ENCODE data around the gene TMEM52B.
"Not testable (repeated sequence)": the region's sequence is repeated elsewhere in the genome, so short reads cannot be mapped to it uniquely, and the experiment has no call there.

Gene TMEM52B

DNA sequence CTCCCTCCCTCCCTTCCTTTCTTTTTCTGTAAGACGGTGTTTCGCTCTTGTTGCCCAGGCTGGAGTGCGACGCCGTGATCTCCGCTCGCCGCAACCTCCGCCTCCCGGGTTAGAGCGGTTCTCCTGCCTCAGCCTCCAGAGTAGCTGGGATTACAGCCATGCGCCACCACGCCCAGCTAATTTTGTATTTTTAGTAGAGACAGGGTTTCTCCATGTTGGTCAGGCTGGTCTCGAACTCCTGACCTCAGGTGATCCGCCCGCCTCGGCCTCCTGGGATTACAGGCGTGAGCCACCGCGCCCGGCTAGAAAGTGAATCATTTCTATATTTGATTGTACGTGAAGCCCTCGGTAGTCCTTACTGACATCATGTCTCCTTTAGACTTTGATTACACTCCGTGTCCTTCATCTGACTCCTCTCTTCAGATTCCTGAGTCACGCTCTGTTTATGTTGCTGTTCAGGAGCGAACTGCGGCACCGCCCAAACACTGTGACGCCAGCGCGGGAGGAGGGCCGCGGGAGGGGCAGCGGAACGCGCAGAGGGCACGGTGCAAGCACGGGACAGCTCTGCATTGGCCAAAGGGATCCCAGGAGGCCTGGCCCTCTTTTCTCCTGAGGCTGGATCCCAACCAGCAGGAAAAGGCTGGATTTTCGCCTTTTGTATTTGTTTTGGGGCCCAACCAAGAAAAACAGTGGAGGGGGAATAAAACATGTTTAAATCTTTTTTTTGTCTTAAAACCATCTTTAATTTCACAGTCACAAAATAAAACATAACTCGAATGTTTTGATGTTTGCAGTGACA is 33.3 kb downstream of the TMEM52B start:
- DNase-seq (ENCODE audit: low spot score), result peak; percentile 88

DNA sequence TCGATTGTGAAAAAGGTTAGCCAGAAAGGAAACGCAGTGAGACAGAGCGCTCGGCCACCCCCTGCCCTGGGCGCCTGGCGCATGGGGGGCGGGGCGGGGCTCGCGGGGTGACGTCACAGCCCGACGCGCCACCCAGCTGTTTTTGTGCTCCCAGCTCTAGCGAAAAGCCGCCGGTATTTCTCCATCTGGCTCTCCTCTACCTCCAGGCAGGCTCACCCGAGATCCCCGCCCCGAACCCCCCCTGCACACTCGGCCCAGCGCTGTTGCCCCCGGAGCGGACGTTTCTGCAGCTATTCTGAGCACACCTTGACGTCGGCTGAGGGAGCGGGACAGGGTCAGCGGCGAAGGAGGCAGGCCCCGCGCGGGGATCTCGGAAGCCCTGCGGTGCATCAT is 33.9 kb downstream of the TMEM52B start, which contains the start of gene GABARAPL1:
GABARAPL1 (plus strand) TSS at position 139 of the 393 bp plus-strand sequence; CDS start at position 392, 253 bp downstream.
- DNase-seq (ENCODE audit: low spot score), result peak; percentile 79

DNA sequence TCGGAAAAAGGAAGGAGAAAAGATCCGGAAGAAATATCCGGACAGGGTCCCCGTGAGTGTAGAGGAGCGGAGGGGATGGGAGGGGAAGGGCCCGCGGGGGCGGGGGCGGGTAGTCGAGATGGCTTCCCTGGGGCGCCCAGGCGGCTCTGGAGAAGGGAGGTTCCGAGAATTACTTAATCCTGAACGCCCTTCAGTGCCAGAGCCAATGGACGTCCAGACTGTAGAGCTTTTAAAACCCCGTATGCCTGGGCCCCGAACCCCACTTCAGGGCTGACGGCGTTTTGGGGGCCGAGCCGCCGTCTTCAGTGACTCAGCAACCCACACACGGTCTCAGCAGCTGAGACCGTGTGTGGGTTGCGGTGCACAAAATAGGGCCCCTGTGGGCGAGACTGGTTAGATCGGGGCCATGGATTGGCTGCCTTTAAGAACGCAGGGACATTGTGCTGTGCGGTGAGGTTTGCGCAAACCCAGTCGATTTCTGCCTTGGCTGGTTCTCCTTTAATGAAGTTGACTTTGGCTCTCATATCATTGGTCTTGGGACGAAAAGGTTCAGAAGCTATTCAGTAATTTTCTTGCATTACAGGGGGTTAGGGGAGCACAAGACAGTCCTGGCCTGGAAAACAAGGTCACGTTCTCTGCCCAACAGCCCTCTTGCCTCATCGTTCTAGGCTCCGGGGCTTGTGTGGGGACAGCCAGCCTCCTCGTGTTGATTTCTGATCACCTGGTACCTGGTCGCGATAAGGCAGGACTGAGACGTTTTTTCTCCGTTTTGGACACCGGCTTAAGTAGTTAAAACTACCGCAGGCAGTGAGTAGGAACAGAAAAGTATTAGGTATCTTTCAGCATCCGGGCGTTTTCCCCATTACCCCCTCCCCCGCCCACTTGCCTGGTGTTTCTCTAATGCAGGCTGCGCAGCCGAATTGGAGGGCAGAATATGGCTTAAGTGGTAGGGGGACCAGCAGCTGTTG is 34.6 kb downstream of the TMEM52B start:
- DNase-seq (ENCODE audit: low spot score), result peak; percentile 79

DNA sequence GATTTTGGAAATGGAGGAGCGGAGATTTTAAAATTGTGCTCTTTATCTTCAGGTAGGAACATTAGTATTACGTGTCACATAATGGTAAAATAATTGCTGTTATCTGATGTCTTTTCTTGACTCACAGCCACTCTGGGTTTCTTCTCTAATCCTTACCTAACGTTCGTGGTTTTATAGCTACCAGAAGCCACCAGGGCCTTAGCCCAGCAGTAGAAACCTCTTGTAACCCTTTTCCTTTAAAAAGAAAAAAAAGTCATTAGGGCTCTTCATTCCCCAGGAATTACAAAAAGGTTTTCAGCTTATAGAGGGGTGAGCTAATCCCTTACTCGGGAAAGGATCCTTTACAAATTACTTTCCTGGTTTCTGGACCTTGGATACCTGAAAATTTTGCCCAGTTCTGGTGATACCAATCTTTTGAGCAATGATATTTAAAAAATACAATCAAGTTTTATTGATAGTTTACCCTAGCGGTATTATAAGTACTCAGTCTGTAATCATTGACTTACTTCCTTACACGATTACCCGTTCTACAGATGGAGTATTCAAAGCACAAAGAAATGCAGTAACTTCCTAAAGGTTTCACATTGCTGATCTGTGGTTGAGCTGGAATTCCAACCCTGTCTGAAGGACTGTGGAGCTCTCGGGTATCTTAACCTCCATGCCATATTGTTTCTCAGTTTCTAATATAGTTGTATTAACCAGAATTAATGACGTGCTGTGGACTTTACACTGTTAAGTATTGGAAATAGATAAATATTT is 35.5 kb downstream of the TMEM52B start:
- DNase-seq (ENCODE audit: low spot score), result peak; percentile 26

DNA sequence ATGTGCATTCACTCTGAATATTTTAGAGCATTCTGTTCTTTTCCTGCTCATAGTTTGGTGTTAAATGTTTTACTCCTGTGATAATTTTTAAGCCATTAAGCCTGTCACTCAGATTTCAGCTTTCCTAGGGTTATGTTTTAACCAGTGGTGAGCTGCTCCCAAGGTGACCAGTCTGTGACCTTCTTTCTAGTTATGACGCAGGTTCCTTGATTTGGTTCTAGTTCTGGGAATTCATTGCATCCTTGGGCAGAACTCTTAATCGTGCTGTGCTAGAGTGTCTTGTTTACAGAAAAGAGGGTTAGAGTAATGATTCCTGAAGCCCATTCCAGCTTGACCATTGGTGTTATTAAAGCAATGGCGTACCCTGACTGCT is 36.0 kb downstream of the TMEM52B start:
- DNase-seq (ENCODE audit: low spot score), result no peak

DNA sequence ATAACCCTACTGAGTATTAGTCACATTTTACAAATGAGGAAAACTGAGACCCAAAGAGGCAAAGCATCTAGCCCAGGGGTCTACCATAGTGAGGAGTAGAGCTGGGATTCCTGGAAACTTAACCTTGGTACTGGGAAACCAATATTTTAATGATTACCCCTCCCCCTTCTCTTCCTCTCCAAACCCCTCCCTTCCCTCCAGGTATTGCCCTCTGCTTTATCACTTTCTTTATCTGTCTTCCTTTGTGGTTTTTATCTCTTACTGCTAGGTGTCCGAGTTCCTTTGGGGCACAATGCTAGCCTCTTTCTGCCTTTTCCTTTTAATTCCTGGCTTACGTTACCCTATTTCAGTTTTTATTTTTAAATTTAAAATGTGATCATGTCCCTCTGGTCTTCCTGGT is 36.6 kb downstream of the TMEM52B start:
- peak; percentile 42 for DNase-seq (ENCODE audit: low spot score)

DNA sequence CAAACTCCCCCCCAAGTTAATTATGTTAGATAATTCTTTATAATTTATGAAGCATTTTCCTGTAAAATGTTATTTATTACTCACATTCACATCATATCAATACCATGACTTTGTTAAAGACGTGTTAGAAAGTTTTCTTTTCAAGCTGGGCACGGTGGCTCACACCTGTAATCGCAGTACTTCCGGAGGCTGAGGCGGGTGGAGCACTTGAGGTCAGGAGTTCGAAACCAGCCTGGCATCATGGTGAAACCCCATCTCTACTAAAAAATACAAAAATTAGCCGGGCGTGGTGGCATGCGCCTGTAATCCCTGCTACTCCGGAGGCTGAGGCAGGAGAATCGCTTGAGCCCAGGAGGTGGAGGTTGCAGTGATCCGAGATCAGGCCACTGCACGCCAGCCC is 37.1 kb downstream of the TMEM52B start:
- DNase-seq (ENCODE audit: low spot score), result peak; percentile 38

DNA sequence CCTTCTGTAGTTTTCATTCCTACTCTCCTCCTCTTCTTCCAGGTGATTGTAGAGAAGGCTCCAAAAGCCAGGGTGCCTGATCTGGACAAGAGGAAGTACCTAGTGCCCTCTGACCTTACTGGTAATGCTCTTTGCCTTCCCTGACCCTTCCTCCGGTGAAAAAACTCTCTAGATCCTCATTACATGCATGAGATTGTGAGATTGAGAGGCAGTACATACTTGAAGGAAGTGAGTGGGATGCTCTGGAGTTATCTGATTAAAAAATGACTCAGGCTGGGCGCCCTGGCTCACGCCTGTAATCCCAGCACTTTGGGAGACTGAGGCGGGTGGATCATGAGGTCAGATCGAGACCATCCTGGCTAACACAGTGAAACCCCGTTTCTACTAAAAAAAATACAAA is 39.2 kb downstream of the TMEM52B start:
- DNase-seq (ENCODE audit: low spot score), result no peak

DNA sequence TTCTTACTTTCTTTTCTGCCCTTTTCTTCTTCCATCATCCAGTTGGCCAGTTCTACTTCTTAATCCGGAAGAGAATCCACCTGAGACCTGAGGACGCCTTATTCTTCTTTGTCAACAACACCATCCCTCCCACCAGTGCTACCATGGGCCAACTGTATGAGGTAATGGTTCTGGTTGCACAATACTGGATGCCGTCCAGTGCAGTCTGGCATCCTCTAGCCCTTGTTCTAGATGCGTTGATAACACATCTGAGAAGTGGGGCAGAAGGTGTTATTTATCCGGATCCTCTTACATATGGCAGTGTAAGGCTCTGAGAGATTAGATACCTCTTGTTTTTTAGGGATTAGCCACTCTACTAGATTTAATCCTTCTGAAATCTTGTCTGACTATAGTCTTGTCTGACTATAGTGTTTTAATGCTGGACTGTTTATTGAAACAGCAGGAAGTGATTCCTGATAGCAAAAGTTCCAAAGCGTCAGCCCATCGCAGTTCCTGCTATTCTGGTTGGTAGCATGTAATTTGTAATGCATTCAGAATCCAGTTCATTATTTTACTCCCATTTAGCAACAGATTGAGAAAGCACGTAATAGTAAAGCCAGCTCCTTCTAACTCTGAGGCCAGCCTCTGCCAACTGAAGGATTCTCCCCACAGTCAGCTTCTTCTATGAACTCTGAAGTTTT is 41.7 kb downstream of the TMEM52B start:
- DNase-seq (ENCODE audit: low spot score), result no peak

DNA sequence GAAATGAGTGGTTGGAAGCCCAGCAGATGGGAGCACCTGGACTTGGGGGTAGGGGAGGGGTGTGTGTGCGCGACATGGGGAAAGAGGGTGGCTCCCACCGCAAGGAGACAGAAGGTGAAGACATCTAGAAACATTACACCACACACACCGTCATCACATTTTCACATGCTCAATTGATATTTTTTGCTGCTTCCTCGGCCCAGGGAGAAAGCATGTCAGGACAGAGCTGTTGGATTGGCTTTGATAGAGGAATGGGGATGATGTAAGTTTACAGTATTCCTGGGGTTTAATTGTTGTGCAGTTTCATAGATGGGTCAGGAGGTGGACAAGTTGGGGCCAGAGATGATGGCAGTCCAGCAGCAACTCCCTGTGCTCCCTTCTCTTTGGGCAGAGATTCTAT is 43.0 kb downstream of the TMEM52B start:
- DNase-seq (ENCODE audit: low spot score), result no peak

DNA sequence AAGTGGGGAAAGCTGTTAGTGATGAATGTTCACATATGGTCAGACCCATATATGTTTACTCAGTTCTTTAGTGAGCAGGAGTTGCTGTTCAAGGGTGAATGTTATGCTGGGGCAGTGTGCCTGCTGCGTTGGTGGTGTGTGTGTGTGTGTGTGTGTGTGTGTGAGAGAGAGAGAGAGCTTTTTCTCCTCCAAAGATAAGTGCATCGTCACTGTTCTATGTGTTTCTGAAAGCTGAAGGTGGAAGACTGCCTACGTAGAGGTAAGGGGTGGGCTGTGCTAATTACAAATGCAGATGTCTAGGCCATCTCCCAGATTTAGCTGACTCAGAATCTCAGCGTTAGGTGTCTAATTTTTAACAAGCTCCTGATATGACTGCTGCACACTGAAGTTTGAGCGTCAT is 44.4 kb downstream of the TMEM52B start:
- DNase-seq (ENCODE audit: low spot score), result no peak

DNA sequence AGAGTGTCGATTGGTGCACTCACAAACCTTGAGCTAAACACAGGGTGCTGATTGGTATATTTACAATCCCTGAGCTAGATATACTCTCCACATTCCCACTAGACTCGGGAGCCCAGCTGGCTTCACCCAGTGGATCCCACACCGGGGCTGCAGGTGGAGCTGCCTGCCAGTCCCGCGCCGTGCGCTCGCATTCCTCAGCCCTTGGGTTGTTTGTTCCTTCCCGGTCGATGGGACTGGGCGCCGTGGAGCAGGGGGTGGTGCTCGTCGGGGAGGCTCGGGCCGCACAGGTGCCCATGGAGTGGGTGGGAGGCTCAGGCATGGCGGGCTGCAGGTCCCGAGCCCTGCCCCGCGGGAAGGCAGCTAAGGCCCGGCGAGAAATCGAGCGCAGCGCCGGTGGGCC is 46.6 kb downstream of the TMEM52B start:
- not testable (repeated sequence) for DNase-seq (ENCODE audit: low spot score)

DNA sequence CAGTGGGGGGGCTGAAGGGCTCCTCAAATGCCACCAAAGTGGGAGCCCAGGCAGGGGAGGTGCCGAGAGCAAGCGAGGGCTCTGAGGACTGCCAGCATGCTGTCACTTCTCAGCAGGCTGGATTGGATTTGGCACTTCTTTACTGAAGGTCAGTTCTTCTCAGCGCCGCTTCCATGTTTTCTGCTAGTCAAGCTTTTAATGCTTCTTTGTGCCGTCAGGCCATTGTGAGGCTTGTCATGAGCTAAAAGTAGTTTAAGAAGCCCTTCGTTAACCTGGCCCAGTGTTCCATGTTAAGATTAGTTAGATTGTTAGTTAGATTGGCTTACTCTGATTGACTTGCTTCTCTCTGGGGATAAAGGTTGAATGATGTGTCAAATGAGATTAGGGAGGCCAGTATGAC is 47.3 kb downstream of the TMEM52B start:
- DNase-seq (ENCODE audit: low spot score), result no peak

DNA sequence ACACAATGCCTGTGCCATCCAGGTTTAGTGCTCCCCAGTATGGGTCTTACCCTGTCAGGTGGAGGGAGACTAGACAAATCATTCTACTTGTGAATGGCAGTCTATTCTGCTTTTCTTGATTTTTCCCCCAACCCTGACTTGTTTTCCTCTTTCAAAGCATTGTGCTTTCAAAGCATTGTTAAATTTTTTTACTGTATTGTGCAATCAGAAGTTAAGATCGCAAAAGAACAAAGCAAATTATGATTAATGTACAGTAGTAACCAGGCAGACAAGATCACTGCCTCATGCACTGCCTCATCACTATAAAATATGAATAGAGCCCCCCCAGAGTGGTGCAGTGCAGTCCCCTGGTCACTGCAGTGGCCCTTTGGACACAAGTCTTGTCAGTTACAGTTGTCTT is 47.9 kb downstream of the TMEM52B start:
- no peak for DNase-seq (ENCODE audit: low spot score)

DNA sequence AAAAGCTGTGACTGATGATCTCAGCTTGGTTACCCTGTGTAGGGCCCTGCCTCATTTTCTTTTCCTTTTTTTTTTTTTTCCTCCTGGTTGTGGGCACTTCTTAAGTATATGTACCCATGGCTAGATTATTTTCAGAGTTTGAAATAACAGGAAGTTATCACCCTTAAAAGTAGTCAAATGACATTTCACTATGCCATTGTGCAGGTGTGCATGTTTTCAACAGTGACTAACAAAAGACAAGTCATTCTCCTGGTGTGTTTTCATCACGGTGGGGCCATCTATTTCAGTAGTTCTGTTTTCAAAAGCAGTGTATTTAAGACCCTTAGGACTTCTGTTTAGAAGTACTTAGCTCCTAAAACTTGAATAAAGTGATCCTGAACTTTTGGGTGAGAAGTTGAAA is 48.8 kb downstream of the TMEM52B start:
- DNase-seq (ENCODE audit: low spot score), result no peak

DNA sequence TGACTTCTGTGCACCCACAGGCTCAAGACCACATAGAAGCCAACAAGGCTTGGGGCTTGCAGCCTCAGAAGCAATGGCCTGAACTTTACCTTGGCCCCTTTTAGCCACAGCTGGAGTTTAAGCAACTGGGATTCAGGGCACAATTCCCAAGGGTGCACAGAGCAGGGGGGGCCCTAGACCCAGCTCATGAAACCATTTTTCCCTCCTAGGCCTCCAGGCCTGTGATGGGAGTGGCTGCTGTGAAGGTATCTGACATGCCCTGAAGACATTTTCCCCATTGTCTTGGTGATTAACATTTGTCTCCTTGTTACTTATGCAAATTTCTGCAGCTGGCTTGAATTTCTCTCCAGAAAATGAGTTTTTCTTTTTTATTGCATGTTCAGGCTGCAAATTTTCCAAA is 55.7 kb downstream of the TMEM52B start:
- no peak for DNase-seq (ENCODE audit: low spot score)

DNA sequence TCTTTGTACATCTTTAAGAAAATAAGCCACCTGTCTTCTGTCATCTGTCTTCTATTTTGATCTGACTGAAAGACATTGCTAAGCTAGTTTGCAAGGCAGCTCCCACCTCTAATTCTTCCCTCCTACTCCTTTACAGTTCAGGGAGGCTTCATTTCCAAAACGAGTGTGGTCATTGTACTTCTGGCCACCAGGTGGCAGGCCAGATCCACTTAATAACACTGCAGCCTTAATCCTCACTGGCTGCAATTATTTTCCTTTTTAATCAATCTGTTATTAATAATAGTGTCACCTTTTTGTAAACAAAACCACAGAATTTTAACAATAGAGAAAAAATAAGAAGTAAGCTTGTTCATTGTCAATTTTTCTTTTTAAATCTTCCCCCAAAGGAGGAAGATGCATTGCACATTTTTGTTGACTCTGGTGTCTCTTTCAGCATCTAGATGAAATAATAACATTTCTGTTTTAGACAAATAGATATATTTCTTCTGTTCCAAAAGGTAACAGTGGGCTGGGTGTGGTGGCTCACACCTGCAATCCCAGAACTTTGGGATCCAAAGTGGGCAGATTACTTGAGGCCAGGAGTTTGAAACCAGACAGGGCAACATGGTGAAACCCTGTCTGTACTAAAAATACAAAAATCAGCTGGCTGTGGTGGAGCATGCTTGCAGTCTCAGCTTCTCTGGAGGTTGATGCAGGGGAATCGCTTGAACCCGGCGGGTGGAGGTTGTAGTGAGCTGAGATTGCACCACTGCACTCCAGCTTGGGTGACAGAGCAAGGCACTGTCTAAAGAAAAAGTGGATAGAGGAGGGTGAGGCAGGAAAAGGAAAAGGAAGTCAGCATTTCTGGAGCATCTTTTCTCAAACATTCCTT is 57.2 kb downstream of the TMEM52B start:
- peak; percentile 53 for DNase-seq (ENCODE audit: low spot score)

DNA sequence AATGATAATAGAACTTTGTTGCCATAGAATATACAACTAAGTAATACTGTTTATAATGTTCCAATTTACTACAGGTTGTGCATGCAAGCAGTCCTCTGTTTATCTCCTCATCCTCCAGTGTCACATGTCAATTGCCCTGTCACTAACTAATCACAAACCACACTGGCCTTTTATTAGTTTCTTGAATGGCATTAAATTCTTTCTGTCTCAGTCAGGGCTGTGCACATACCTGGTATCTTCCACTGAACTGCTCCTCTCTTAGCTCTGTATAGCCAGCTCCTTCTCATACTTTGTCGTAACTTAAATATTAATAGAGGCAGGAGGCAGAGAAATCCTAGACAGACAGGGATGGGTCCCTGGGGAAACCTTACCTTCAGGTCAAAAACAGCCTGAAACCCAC is 57.9 kb downstream of the TMEM52B start:
- DNase-seq (ENCODE audit: low spot score), result no peak

DNA sequence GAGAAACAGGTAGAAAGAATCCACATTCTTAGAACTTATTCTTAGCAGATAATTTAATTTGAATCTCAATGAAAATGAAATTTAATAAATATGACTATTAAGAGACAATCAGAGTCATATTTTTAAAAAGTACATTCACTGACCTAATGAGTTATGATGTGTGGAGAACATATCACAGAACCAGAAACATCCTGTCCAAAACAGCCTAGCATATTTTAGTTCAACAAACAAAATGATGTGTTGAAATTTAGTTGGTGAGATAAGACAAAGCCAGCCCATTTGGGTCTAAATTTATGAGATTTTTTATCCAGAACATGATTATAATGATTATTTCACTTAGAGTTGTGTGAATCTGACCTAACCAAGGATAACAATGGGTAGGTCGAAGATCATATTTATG is 59.7 kb downstream of the TMEM52B start:
- DNase-seq (ENCODE audit: low spot score), result no peak

DNA sequence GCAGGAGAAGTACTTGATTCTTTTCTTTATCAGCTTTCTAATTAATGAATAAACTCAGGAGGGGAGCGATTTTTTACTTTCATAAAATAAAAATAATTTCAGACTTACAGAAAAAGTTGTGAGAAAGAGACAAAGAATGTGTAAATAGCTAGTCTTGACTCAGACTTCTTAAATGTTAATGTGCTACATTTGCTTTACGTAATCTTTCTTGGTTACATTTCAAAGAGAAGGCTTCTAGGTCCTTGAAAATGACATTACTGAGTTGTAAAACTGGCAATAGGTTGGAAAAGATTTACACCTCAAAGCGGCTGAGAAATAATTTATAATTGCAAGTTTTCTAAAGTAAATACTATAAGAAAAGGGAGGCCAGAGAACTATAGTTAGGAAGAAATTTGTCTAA is 62.5 kb downstream of the TMEM52B start:
- DNase-seq (ENCODE audit: low spot score), result no peak

Data from CD4-positive, alpha-beta T cell treated with Interleukin-15 for 4 hours (primary cell).